ENCODE results near the gene PC.

PC gene

DNA sequence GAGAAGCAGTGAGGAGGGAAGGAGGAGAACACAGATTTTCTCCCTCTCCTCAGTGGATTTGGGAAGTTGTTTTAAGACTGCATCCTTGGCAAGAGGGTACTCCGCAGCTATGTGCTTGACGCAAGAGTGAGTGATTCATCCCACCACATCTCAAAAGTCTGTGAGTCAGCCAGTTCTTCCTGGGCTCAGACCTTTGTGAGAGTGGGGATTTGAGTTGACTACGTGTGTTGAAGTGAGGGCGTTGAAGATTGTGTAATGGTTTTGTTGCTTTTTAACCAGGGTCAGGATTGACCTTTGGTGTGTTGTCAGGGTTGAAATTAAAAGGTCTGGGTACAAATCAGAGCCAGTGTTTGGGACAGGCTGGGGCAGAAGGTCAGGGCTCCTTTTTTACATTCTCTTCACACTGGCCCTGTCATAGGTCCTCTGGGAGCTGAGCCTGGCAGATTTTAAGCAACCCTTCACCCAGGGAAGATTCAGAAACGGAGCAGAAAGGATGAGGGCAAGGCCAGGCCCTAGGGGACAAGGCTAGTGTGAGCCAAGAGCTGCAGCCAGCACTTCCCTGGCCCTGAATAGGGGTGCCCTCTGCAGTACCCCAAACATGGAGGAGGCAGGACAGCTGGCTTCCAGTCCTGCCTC lies 12.7 kb upstream of the PC start:
- DNase-seq (ENCODE audit: low spot score) = no peak
- TF ChIP-seq CTCF (IDR thresholded peaks at IDR 0.05; ENCODE audit: extremely low read depth, missing control alignments) = no peak

DNA sequence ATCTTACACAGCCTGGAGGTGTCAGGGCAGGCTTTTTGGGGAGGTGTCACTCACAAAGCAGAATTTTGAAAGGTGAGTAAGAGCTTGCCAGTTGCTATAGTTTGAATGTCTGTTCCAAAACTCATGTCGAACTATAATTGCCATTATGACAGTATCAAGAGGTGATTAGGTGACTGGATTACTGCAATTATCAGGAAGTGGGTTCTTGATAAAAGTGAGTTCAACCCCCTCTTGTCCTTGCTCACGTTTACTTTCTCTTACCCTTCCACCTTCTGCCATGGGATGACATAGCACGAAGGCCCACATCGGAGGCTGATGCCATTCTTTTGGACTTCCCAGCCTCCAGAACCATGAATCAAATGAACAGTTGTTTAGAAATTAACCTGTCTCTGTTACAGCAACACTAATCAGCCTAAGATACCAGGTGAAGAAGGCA lies 12.2 kb upstream of the PC start:
- TF ChIP-seq CTCF (IDR thresholded peaks at IDR 0.05; ENCODE audit: extremely low read depth, missing control alignments) = no peak
- DNase-seq (ENCODE audit: low spot score) = no peak

DNA sequence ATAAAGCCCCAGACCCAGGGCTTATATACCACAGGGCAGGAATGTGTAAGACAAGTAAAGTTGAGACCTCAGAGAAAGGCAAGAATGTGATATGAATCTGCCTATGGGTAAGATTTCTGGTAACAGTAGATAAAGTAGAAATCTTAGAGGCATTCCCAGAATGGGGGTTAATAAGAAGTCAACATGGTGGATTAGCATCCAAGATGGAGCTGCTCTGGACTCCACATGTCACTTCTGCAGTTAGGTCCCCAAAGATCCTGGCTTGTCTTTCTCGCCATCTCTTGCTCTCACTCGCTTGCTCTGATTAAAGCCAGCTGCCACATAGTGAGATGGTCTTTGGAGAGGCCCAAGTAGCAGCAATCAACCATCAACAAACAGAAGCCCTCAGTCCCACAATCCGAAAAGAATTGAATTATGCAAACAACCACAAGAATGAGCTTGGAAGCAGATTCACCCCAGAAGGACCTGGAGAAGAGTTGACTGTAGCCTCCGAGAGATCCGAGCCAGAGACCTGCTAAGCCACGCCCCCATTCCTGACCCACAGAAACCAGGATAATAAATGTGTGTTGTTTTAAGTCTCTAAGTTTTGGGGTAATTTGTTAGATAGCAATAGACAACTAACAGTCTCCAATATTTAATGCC lies 11.5 kb upstream of the PC start:
- no peak for DNase-seq (ENCODE audit: low spot score)
- TF ChIP-seq CTCF (IDR thresholded peaks at IDR 0.05; ENCODE audit: extremely low read depth, missing control alignments) = no peak

DNA sequence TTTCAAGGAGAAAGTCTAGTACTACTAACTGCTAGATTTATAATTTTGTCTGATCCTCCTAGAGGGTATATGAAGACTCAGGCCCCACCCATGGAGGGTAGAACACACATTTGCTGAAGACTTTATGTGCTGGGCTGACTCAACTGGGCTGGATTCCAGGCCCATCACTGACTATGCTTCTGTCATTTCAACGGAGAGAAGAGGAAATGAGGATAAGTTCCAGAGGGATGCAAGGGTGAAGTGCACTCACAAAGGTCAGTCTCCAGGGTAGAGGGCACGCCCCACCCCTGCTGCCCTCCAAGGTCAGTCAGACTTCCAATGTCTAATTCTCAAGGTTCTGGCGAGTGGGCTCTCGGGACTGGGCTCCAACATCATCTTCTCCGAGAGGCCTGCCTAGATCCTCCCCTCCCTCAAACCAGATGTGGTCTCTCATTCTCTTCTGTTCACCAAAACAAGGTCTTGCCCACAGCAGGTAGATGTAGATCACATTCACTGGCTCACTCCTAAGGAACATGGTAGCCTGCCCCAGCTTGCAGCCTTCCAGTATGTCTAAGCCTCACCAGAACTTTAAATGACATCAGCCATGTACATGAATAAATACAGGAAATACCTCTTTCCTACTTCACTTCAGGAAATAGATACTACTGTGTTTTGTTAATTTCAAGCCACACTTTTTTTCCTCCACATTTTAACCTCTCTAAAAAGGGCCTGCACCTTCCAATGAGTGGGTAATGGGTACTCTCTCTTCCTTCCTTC lies 9.7 kb upstream of the PC start:
- no peak for TF ChIP-seq CTCF (IDR thresholded peaks at IDR 0.05; ENCODE audit: extremely low read depth, missing control alignments)
- DNase-seq (ENCODE audit: low spot score) = no peak

DNA sequence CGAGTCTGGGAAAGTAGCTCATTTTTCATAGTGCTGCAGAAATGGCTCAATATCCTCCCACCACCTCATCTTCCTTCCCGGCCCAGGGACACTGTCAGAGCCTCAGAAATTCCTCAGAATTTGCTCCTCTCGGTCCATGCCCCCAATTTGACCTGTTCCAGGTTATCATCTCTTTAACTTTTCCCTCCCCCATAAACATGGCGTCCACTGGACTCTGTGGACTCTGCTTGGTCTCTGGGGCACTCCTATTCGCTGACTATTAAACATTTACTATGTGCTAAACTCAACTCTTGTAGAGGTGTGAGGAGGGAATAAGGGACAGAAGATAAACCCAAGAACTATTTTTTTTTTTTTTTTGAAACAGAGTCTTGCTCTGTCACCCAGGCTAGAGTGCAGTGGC lies 8.2 kb upstream of the PC start:
- no peak for DNase-seq (ENCODE audit: low spot score)
- TF ChIP-seq CTCF (IDR thresholded peaks at IDR 0.05; ENCODE audit: extremely low read depth, missing control alignments) = no peak

- no peak for TF ChIP-seq CTCF (IDR thresholded peaks at IDR 0.05; ENCODE audit: extremely low read depth, missing control alignments)
- DNase-seq (ENCODE audit: low spot score) = no peak
These were observed 6.3 kb upstream of the PC start for GRCh38 chr11:66964495-66964894.

DNA sequence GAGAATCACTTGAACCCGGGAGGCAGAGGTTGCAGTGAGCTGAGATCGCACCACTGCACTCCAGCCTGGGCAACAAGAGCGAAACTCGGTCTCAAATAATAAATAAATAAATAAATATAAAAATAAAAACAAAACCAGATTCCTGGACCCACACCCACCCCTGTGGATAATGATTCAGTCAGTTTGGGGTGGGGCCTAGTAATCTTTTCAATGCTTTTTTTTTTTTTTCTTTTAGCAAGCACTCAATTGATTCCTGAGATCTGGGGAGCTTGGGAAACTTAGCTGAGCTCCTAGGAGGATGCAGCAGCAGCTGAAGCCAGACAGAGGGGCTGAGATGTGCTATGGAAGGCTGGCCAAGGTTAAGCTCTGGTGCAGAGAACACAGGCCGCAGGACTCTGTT lies 4.6 kb upstream of the PC start:
- TF ChIP-seq CTCF (IDR thresholded peaks at IDR 0.05; ENCODE audit: extremely low read depth, missing control alignments) = no peak
- no peak for DNase-seq (ENCODE audit: low spot score)

Measured in GM20000 (cell line).